Endothelial cell (in vitro differentiated cells): ENCODE measurements around the gene HSD17B2. TPM values are rescaled to one million over a fixed set of nuclear protein-coding genes. Genes with fewer than 3 reads are reported as not detected.

ENCODE experiments used
- DNase-seq: peaks from one replicate; pipeline ENCODE4 v3.0.0; 2021; ENCODE audit warnings: low spot score
- H3K27ac Mint-ChIP-seq: one replicate; pipeline ENCODE4 v1.8.0; 2021; ENCODE audit warnings: mixed read lengths, inconsistent platforms; ENCODE audit not compliant: unreplicated experiment
- H3K27me3 Mint-ChIP-seq: one replicate; pipeline ENCODE4 v1.8.0; 2021; ENCODE audit warnings: mild to moderate bottlenecking, moderate library complexity, mixed read lengths, inconsistent platforms; ENCODE audit not compliant: unreplicated experiment
- H3K36me3 Mint-ChIP-seq: one replicate; pipeline ENCODE4 v1.8.0; 2021; ENCODE audit warnings: mild to moderate bottlenecking, low read depth, mixed read lengths, inconsistent platforms; ENCODE audit not compliant: unreplicated experiment
- H3K4me1 Mint-ChIP-seq: one replicate; pipeline ENCODE4 v1.8.0; 2021; ENCODE audit warnings: mild to moderate bottlenecking, mixed read lengths, inconsistent platforms; ENCODE audit not compliant: unreplicated experiment
- H3K4me3 Mint-ChIP-seq: one replicate; pipeline ENCODE4 v1.8.0; 2021; ENCODE audit warnings: mild to moderate bottlenecking, mixed read lengths, inconsistent platforms; ENCODE audit not compliant: unreplicated experiment
- H3K9me3 Mint-ChIP-seq: one replicate; pipeline ENCODE4 v1.8.0; 2021; ENCODE audit warnings: mixed read lengths, inconsistent platforms; ENCODE audit not compliant: unreplicated experiment
- CTCF ChIP-seq: fragments of 200-600 bp; sonication (generic); IDR thresholded peaks from one replicate; pipeline ENCODE4 v1.5.0; 2021; ENCODE audit warnings: antibody characterized with exemption; ENCODE audit not compliant: unreplicated experiment
- long read RNA-seq: library from polyadenylated mRNA; unstranded; transcript quantifications from one replicate; pipeline ENCODE4 v2.0.0, GENCODE V29; 2020; ENCODE audit not compliant: unreplicated experiment
- total RNA-seq: library from RNA; stranded (reverse); fragmentation: NEBNext Ultra II Directional; extraction: Animal tissue kit (Norgen Biotek cat#: 25700); gene quantifications from one replicate; pipeline ENCODE4 v1.2.1, GENCODE V29; 2021; ENCODE audit not compliant: unreplicated experiment

Gene HSD17B2
- total RNA-seq, result not detected
- long read RNA-seq, result 0 reads

GRCh38 chr16:82034981-82035612, at the start of gene HSD17B2:
Gene HSD17B2, plus strand, starts transcription at chr16:82035253. Its CDS starts 172 bp downstream, at chr16:82035425.
- Mint-ChIP-seq H3K27me3 (peaks cover 6% of the 10 kb centered on the region), H3K27ac (no peak within 1 kb of the TSS), H3K9me3 (no peaks in the 10 kb centered on the region), H3K4me3 (peak within 1 kb of the TSS; percentile 17), H3K36me3 (no peaks in the 10 kb centered on the region), H3K4me1 (peaks cover 12% of the 10 kb centered on the region)
- no peak for TF ChIP-seq CTCF
- no peak for DNase-seq

- no peak overlapping the region for H3K4me3 Mint-ChIP-seq
- no peak for DNase-seq
- H3K27ac Mint-ChIP-seq, result no peak overlapping the region
- no peaks in the 10 kb centered on the region for H3K9me3 Mint-ChIP-seq
- no peak for TF ChIP-seq CTCF
- H3K36me3 Mint-ChIP-seq, result no peaks in the 10 kb centered on the region
- no peaks in the 10 kb centered on the region for H3K27me3 Mint-ChIP-seq
- H3K4me1 Mint-ChIP-seq, result peaks cover 4% of the 10 kb centered on the region
Observed at GRCh38 chr16:81987121-81987520, 47.9 kb upstream of the HSD17B2 start.

GRCh38 chr16:81987706-81988105, 47.3 kb upstream of the HSD17B2 start:
- no peak for DNase-seq
- H3K4me1 Mint-ChIP-seq, result peaks cover 4% of the 10 kb centered on the region
- H3K36me3 Mint-ChIP-seq, result no peaks in the 10 kb centered on the region
- no peaks in the 10 kb centered on the region for H3K27me3 Mint-ChIP-seq
- no peak for TF ChIP-seq CTCF
- H3K4me3 Mint-ChIP-seq, result no peak overlapping the region
- no peak overlapping the region for H3K27ac Mint-ChIP-seq
- H3K9me3 Mint-ChIP-seq, result no peaks in the 10 kb centered on the region

GRCh38 chr16:81992859-81993258, 42.2 kb upstream of the HSD17B2 start:
- Mint-ChIP-seq H3K36me3 (no peaks in the 10 kb centered on the region), H3K27me3 (peaks cover 2% of the 10 kb centered on the region), H3K9me3 (no peaks in the 10 kb centered on the region), H3K4me3 (no peak overlapping the region), H3K27ac (no peak overlapping the region), H3K4me1 (no peaks in the 10 kb centered on the region)
- no peak for TF ChIP-seq CTCF
- DNase-seq, result no peak

GRCh38 chr16:81994485-81994884, 40.6 kb upstream of the HSD17B2 start:
- no peak for DNase-seq
- Mint-ChIP-seq H3K4me3 (no peak overlapping the region), H3K27ac (no peak overlapping the region), H3K9me3 (no peaks in the 10 kb centered on the region), H3K36me3 (no peaks in the 10 kb centered on the region), H3K27me3 (peaks cover 2% of the 10 kb centered on the region), H3K4me1 (no peaks in the 10 kb centered on the region)
- peak; percentile 13 for TF ChIP-seq CTCF
